GM23248 (cell line): ENCODE results near the gene TGOLN2. TPM values are rescaled to one million over a fixed set of nuclear protein-coding genes. Genes with fewer than 3 reads are reported as not detected.
A peak's percentile ranks its signal among the peaks of the same experiment; 100 is the strongest.

ENCODE experiments used
- DNase-seq: peaks from one replicate; pipeline ENCODE4 v3.0.0-alpha.2; 2015
- H2AFZ ChIP-seq: fragments of 200-600 bp; sonication (generic); 2 replicates; pipeline ENCODE4 v1.6.1; 2016; ENCODE audit warnings: antibody characterized with exemption
- H3F3A ChIP-seq: fragments of 200-600 bp; sonication (generic); 2 replicates; pipeline ENCODE4 v1.6.1; 2016; ENCODE audit warnings: mild to moderate bottlenecking, antibody characterized with exemption, mixed run types; ENCODE audit not compliant: insufficient read depth
- H3K27ac ChIP-seq: fragments of 200-600 bp; sonication (generic); 2 replicates; pipeline ENCODE4 v1.5.1; 2016; ENCODE audit warnings: mild to moderate bottlenecking
- H3K27me3 ChIP-seq: fragments of 200-600 bp; sonication (generic); replicated peaks from 2 replicates; pipeline ENCODE4 v1.6.1; 2016; ENCODE audit warnings: mild to moderate bottlenecking; ENCODE audit not compliant: insufficient read depth
- H3K36me3 ChIP-seq: fragments of 200-600 bp; sonication (generic); 2 replicates; pipeline ENCODE4 v1.6.1; 2016; ENCODE audit warnings: low read depth, mild to moderate bottlenecking
- H3K4me1 ChIP-seq: fragments of 200-600 bp; sonication (generic); 2 replicates; pipeline ENCODE4 v1.6.1; 2016; ENCODE audit warnings: mild to moderate bottlenecking; ENCODE audit not compliant: insufficient read depth
- H3K4me2 ChIP-seq: fragments of 200-600 bp; sonication (generic); one replicate; pipeline ENCODE4 v1.6.1; 2016; ENCODE audit warnings: mild to moderate bottlenecking; ENCODE audit not compliant: unreplicated experiment
- H3K4me3 ChIP-seq: fragments of 200-600 bp; sonication (generic); 2 replicates; pipeline ENCODE4 v1.5.1; 2016; ENCODE audit warnings: mild to moderate bottlenecking
- H3K79me2 ChIP-seq: fragments of 200-600 bp; sonication (generic); 2 replicates; pipeline ENCODE4 v1.6.1; 2016; ENCODE audit warnings: mild to moderate bottlenecking; ENCODE audit not compliant: insufficient read depth
- H3K9ac ChIP-seq: fragments of 200-600 bp; sonication (generic); 2 replicates; pipeline ENCODE4 v1.6.1; 2016; ENCODE audit warnings: mild to moderate bottlenecking
- H3K9me2 ChIP-seq: fragments of 200-600 bp; sonication (generic); 2 replicates; pipeline ENCODE4 v1.6.1; 2016; ENCODE audit warnings: mixed run types, mild to moderate bottlenecking, moderate library complexity; ENCODE audit not compliant: insufficient read depth
- H3K9me3 ChIP-seq: fragments of 200-600 bp; sonication (generic); one replicate; pipeline ENCODE4 v1.6.1; 2017; ENCODE audit warnings: low read depth
- H4K20me1 ChIP-seq: fragments of 200-600 bp; sonication (generic); 2 replicates; pipeline ENCODE4 v1.6.0; 2016; ENCODE audit not compliant: insufficient read depth
- EZH2 ChIP-seq: fragments of 200-600 bp; sonication (generic); IDR thresholded peaks from 2 replicates; pipeline ENCODE4 v1.6.1; 2018; ENCODE audit warnings: antibody characterized with exemption, mild to moderate bottlenecking; ENCODE audit not compliant: insufficient read depth, poor library complexity, severe bottlenecking
- EZH2phosphoT487 ChIP-seq: fragments of 200-600 bp; sonication (generic); IDR thresholded peaks from 2 replicates; pipeline ENCODE4 v1.6.1; 2018; ENCODE audit warnings: antibody characterized with exemption, moderate library complexity, mild to moderate bottlenecking, low read depth; ENCODE audit not compliant: insufficient read depth
- WGBS, 2 experiments: methylation state at CpG; one replicate each; pipeline ENCODE4 v1.1.6; 2015 to 2017; ENCODE audit warnings: low lambda C conversion rate in 2 of 2, low coverage in 1 of 2; ENCODE audit errors: missing lambda C conversion rate in 2 of 2; 5-methylcytosine and 5-hydroxymethylcytosine counted together
- in situ Hi-C: fragments of 300-500 bp; cut with MboI; formaldehyde crosslinking; loops from 2 replicates; pipeline ENCODE4 v1.15.0; 2020
- polyA plus RNA-seq: library from polyadenylated mRNA; unstranded; fragments of >200 nt; fragmentation: Nextera tagmentation; extraction: Ambion mirVana; gene quantifications from 2 replicates; pipeline ENCODE4 v1.2.1, GENCODE V29; 2016
- small RNA-seq: library from RNA; depleted of rRNA; stranded (forward); fragments of <200 nt; gene quantifications from one replicate; pipeline ENCODE3, GENCODE V24; 2014; ENCODE audit warnings: low read depth, low replicate concordance
- total RNA-seq: library from RNA; depleted of rRNA; stranded (reverse); fragments of >200 nt; shearing (Covaris generic); gene quantifications from 2 replicates; pipeline ENCODE4 v1.2.3, GENCODE V29; 2014; rRNA removed

Gene TGOLN2
- total and polyA plus RNA-seq, 2 experiments from 2014 or later: 96.8 to 118 TPM

DNA sequence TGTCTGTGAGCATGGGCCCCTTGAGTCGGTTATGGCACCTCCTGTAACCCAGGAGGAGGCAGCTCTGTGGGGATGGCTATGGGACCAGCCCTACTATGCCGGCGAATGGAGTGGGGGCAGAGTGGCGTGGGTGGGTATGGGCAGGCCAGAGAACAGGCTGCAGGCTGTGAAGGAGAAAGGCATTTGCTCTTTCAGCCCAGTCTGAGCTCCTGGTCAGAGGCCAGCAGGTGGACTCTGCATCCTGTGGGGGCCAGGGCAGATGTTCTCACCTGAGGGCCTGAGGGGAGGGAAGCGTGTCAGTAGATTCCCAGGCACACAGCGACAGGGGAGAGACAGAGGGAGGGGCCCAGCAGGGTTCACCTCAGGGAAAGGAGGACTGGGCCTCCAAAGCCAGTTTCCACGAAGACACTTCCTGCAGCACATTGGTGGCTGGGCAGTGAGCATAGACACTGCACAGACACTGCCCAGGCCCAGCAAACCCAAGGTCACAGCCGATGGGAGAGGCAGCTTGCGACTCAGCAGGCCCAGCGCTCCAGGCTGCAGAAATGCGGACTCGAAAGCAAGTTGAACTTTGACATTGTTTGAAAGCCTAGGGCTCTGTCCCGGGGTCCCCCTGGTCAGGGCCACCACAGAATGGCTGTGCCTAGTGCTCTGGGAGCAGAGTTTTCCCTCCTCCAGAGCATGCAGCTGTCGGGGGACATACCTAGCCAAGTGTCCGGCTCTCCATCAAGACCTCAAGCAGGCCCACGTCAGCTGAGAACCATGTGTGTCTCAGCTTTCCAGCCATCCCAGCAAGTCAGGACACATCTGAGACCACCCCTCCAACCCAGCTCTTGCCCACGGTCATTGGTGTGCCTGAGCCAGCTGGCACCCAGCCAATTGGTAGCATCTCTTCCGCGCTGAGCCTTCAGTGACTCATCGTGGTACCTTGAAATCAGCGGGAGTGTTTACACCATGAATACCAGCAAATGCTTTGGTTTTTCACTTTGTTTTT is 53.8 kb downstream of the TGOLN2 start:
- H3K27me3 ChIP-seq: no peaks in the 10 kb centered on the region
- no peaks in the 10 kb centered on the region for H3K9me2 ChIP-seq
- no peak overlapping the region for H2AFZ ChIP-seq
- in situ Hi-C loops: no loop called here
- TF ChIP-seq EZH2phosphoT487 (no peak), EZH2 (no peak)
- no peak overlapping the region for H3K9ac ChIP-seq
- H3K27ac ChIP-seq: no peak overlapping the region
- no peaks in the 10 kb centered on the region for H4K20me1 ChIP-seq
- H3K4me2 ChIP-seq: peak overlapping the region; percentile 5
- peak; percentile 76 for DNase-seq
- peaks cover 40% of the 10 kb centered on the region for H3K4me1 ChIP-seq
- WGBS, 2 experiments: 66 to 68% methylated on average over 19 to 21 of the region's 21 CpGs
- no peak overlapping the region for H3K4me3 ChIP-seq
- H3F3A ChIP-seq: peaks cover 24% of the 10 kb centered on the region; the same call in 1 of the 2 replicates
- H3K36me3 ChIP-seq: no peaks in the 10 kb centered on the region
- H3K79me2 ChIP-seq: no peaks in the 10 kb centered on the region
- H3K9me3 ChIP-seq: no peaks in the 10 kb centered on the region

DNA sequence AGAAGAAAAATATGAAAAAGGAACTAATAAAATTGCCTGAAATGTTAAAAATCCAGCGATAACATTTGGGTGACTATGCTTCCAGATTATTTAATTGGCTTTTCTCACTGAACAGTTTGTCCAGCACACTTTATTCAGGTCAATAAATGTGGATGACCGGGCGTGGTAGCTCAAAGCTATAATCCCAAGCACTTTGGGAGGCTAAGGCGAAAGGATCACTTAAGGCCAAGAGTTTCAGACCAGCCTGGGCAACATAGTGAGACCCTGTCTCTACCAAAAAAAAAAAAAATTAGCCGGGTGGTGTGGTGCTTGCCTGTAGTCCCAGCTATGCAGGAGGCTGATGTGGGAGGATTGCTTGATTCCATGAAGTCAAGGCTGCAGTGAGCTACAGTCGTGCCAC is 55.4 kb downstream of the TGOLN2 start:
- DNase-seq: no peak
- Histone ChIP-seq H3K9ac (no peak overlapping the region), H3K4me2 (no peak overlapping the region), H3K27me3 (no peaks in the 10 kb centered on the region), H2AFZ (no peak overlapping the region), H3K9me3 (no peaks in the 10 kb centered on the region), H3K36me3 (no peaks in the 10 kb centered on the region), H3K4me1 (peaks cover 25% of the 10 kb centered on the region), H3K79me2 (no peaks in the 10 kb centered on the region), H3K27ac (no peak overlapping the region), H3K4me3 (no peak overlapping the region), H3K9me2 (no peaks in the 10 kb centered on the region), H3F3A (peaks cover 15% of the 10 kb centered on the region; the same call in 1 of the 2 replicates), H4K20me1 (no peaks in the 10 kb centered on the region)
- WGBS, 2 experiments: 89% methylated on average over 6 of the region's 6 CpGs
- in situ Hi-C loops: no loop called here
- TF ChIP-seq EZH2phosphoT487 (no peak), EZH2 (no peak)

GRCh38 chr2:85269959-85270358 is 57.8 kb downstream of the TGOLN2 start:
- no peak overlapping the region for H3K27ac ChIP-seq
- H3K9me2 ChIP-seq: no peaks in the 10 kb centered on the region
- no peaks in the 10 kb centered on the region for H3K9me3 ChIP-seq
- no peaks in the 10 kb centered on the region for H4K20me1 ChIP-seq
- no peak for TF ChIP-seq EZH2
- no peak for TF ChIP-seq EZH2phosphoT487
- in situ Hi-C loops: no loop called here
- peaks cover 5% of the 10 kb centered on the region; the same call in 1 of the 2 replicates for H3K4me1 ChIP-seq
- H3K79me2 ChIP-seq: no peaks in the 10 kb centered on the region
- DNase-seq: no peak
- H3F3A ChIP-seq: peaks cover 7% of the 10 kb centered on the region; the same call in 1 of the 2 replicates
- no peaks in the 10 kb centered on the region for H3K36me3 ChIP-seq
- 47 to 51% methylated on average over 6 of the region's 6 CpGs for WGBS, 2 experiments
- H2AFZ ChIP-seq: no peak overlapping the region
- H3K4me3 ChIP-seq: no peak overlapping the region
- no peaks in the 10 kb centered on the region for H3K27me3 ChIP-seq
- H3K4me2 ChIP-seq: no peak overlapping the region
- no peak overlapping the region for H3K9ac ChIP-seq

Small RNAs within 50 kb of the gene (small RNA-seq; reads per million reads assigned to genes)
- gene AC062037.1 (not detected), gene RF00019 (not detected), gene RN7SL113P (not detected)

Other genes starting within 250 kb of the TGOLN2 start
- 0.38 and 0.65 TPM in 2 replicates for gene TCF7L1, start 194.6 kb downstream of the TGOLN2 start, total RNA-seq
- 1.8 and 1.9 TPM in 2 replicates for gene TCF7L1, start 194.6 kb downstream of the TGOLN2 start, polyA plus RNA-seq
- 46.0 and 68.6 TPM in 2 replicates for gene RETSAT, start 26.5 kb upstream of the TGOLN2 start, total RNA-seq
- gene RETSAT, start 26.5 kb upstream of the TGOLN2 start, polyA plus RNA-seq: 15.6 and 20.4 TPM in 2 replicates
- 15.4 and 23.8 TPM in 2 replicates for gene ELMOD3, start 26.8 kb upstream of the TGOLN2 start, total RNA-seq
- gene ELMOD3, start 26.8 kb upstream of the TGOLN2 start, polyA plus RNA-seq: 12.8 and 15.3 TPM in 2 replicates
- 223 and 249 TPM in 2 replicates for gene CAPG, start 82.4 kb upstream of the TGOLN2 start, total RNA-seq
- 346 and 384 TPM in 2 replicates for gene CAPG, start 82.4 kb upstream of the TGOLN2 start, polyA plus RNA-seq
- gene SH2D6, start 90.7 kb upstream of the TGOLN2 start, total RNA-seq: not detected in 2 replicates
- 0.31 TPM in 1 of 2 replicates, not detected in the other for gene SH2D6, start 90.7 kb upstream of the TGOLN2 start, polyA plus RNA-seq
- 104 and 125 TPM in 2 replicates for gene MAT2A, start 211.2 kb upstream of the TGOLN2 start, total RNA-seq
- gene MAT2A, start 211.2 kb upstream of the TGOLN2 start, polyA plus RNA-seq: 193 and 217 TPM in 2 replicates
- gene GGCX, start 233.5 kb upstream of the TGOLN2 start, total RNA-seq: 74.7 and 81.3 TPM in 2 replicates
- gene GGCX, start 233.5 kb upstream of the TGOLN2 start, polyA plus RNA-seq: 62.7 and 65.4 TPM in 2 replicates
- gene VAMP8, start 249.6 kb upstream of the TGOLN2 start, total RNA-seq: 1.7 TPM in 1 of 2 replicates, not detected in the other
- gene VAMP8, start 249.6 kb upstream of the TGOLN2 start, polyA plus RNA-seq: 1.0 and 1.2 TPM in 2 replicates